HS-5 (cell line): ENCODE data around the gene TTC34.

Source experiments
- DNase-seq: peaks from one replicate; pipeline ENCODE4 v3.0.0-alpha.2; 2012; ENCODE audit warnings: low read depth

Gene TTC34

DNA sequence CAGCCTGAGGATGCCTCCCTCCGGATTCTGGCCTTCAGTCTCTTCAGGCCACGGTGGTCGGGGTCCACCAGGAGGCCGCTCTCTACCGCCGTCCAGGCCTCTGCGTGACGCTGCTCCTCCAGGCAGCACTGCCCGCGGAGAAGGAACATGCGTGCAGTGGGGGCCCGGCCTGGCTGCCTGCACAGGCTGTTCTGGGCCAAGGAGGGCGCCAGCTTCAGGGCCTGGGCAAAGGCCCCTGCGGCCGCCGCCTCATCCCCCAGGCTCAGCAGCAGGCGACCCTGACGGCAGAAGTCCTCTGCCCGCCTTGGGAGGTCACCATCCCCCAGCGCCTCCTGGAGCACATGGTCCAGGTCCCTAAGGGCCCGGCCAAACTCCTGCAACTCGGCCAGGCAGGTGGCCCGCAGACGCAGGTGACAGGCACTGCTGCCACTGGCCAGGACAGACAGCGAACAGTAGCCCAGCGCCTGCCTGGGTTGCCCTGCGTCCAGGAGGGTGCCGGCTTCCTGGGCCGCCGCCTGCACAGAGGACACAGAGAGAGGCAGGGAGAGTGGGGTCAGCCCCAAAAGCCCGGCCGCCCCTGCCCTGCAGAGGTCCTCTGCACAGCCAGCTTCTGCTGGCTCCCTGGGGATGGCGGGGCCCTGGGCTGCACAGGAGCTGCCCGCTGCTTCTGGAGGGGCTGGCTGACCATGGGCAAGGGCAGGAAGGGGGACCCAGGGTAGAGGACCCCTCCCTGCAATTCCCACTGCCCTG, 159.9 kb downstream of the TTC34 start:
- DNase-seq: no peak

DNA sequence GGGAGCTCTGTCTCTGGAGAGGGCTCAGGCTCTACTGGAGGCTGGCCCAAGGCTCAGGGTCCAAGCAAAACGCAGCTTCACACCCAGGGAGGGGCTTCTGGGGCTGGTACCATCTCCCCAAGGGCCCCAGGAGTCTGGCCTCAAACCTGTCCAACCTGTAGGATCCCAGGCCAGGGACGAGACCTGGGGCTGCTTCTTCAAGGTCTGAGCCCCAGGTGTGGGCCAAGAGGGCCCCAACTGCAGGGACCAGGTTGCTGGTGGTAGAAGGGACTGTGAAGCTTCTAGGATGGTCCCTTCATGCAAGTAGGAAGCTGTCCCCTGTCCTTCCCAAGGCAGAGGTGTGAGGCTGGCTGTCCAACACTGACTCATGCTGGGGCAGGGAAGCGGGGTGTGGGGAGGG, 160.9 kb downstream of the TTC34 start:
- DNase-seq: no peak

DNA sequence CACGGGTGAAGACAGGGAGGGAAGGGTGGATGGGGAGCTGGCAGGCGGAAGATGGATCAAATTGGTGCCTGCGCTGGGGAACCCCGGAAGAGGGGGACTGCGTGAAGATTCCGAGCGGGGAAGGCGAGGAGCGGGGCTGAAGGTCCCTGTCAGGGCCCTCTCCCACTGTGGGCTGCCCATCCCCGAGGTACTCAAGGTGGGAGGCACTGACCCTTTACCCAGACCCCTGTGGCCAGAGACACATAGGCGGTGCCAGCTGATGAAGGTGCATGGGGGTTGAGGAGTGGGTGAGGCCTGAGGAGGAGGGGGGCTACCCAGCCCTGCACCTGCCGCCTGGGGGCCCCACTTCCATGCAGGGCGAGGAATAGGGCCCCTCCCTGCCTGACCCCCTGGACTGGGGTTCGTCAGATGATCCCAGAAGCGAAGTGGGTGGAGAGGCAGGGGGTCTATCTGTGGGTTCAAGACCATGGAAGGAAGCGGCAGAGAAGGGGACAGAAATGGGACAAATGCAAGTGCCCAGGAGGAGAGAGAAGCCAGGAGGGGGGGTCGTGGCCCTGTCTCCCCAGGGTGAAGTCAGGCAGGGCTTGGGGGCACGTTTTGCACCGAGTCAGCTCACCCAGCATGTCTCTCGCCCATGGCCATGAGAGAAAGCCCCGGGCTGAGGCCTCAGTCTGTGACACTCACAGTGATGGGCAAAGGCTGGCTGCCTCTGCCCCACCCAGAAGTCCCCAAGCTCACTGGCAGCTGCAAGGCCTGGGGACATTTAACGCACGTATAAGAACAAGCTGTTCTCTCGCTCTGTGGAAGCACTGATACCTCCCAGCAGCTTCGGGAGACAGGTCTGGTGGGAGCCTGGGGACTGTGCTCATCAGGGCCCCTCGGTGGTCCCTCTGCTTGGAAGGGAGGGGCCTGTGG, 161.6 kb downstream of the TTC34 start:
- DNase-seq: no peak

DNA sequence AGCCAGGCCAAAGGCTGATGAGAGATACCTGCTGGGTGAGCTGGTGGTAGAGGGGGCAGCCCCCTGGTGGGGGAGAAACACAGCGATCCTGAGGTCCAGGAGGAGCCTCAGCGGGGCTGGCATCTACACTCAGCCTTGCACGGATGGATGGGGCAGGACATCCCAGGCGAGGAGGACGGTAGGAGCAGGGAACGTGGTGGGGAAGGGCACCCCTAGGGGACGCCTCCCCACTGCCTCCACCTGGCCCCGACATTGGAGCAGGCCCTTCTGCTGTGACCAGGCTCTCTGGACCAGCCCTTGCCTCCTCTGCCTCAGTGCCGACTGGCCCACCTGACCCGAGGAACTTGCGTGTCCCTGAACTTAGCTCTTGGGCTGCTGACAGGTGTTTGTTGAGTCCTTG, 162.3 kb downstream of the TTC34 start:
- DNase-seq: no peak

DNA sequence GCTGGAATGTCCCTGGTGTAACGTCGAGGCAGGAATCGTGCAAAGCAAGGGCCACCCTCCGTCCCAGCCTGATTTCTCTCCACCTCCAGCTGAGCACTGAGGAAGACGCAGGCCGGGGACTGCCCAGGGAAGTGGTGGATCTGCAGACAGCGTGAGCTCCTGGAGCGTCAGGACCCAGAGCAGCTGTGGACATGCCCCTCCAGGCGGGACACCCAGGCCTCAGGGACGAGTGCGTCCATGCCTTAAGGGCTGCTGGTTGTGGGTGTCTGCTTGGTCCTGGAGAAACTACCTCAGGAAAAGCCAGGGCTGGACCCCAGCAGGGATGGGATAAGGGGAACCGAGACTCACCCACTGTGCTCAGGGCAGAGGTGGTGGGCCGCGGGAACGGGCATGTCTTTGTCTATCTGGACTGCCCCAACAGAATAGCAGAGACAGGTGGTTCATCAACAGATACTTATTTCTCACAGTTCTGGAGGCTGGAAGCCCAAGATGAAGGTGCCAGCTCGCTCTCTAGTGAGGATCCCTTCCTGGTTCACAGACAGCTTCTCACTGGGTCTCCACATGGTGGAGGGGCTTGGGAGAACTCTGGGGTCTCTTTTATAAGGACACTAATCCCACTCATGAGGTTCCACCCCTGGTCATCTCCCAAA, 162.9 kb downstream of the TTC34 start:
- no peak for DNase-seq

DNA sequence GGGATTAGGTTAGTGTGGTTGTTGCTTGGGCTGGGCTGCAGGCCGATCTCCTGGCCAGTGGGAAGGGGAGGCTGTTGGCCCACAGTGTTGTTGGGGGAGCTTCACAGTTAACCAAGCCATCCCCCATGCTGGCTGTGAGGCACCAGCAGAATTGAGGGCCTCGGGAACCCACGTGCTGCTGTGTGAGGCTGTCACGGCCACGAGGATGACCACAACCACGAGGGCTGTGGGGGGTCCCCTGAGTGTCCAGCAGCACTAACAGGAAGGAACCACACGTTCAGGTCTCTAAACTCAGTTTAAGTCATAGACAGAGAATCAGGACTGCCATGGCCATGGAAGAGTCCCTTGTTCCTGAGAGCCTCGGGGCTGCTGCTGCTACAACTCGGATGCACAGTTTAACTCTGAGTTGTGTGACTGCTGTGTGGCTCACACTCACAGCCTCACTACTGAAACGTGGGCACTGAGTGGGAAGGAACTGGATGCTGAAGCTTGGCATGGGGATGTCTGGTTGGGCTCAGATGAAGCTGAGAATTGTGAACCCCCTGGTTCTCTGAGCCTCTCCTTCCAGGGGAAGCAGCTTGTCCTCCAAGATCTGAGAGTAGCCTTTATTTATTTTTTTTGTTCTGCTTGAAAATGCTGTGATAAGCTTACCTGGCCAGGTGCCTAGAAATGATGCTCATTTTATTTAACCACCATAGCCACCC, 163.9 kb downstream of the TTC34 start:
- no peak for DNase-seq

DNA sequence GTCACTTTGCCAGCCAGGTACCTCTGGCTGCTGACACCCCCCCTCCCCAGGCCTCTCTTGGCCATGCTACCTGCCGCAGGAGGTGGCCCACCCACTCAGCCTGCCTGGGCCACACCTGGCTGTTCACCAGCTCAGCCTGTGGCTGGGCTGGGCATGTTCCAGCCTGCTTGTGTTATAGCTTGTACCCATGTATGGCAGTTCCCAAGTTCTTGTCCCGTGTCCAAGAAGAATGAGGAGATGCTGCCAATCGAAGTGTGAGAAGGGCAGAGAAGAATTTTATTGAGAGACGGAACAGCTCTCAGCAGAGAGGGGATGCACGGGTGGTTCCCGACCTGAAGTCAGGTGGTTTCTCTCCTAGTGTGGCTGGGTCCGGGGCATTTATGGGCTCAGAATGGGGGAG, 164.8 kb downstream of the TTC34 start:
- no peak for DNase-seq

DNA sequence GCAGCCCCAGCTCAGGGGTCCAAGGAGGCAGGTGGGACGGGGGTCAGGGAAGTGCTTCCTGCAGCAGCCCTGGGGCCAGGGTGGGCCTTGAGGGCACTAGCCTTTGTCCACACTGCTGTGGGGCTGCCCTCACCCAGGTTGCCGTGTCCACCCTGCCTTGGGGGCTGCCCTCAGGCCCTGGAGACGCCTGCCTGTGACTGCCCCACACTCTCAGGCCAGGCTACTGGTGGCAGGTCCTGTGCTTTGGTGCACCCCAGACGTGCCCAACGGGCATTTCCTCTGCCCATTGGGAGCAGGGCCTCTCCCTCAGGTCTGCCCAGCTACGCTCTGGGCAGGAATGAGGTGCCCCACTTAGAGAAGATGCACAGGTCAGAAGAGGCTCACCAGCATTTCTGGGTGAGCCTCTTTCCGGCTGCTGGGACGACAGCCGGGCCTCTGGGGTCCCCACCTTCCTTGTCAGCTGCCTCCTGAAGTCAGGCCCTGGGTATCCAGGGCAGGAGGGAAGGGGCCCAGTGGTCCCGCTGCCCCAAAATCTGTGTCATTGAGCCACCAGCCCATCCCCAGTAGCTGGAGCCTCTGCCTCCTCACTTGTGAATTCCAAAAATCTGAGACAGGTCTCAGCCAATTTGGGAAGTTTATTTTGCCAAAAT, 166.0 kb downstream of the TTC34 start:
- no peak for DNase-seq

DNA sequence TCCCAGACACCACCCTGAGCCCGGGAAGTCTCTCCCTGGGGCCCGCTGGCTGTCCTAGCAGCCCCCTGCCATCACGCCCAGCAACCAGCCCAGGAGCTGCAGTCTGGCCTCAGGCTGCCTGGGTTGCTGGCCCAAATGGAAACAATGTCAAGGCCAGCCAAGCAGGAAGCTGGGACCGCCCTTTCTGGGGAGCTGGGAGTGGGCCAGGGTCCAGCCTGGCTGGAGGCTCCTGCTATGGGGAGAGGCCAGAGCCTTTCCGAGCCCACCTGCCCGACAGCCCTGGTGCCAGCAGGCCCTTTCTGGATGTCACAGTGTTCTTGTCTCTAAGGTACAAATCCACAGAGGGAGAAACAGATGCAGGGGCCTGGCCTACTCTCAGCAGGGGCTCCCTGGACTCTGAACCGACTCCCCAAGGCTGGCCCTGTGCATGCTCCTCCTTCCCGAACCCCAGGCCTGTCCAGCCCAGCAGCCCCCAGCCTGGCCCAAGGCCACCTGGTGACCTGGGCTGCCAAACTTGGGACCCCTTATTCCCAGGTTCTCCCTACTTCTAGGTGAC, 167.5 kb downstream of the TTC34 start:
- DNase-seq: no peak

DNA sequence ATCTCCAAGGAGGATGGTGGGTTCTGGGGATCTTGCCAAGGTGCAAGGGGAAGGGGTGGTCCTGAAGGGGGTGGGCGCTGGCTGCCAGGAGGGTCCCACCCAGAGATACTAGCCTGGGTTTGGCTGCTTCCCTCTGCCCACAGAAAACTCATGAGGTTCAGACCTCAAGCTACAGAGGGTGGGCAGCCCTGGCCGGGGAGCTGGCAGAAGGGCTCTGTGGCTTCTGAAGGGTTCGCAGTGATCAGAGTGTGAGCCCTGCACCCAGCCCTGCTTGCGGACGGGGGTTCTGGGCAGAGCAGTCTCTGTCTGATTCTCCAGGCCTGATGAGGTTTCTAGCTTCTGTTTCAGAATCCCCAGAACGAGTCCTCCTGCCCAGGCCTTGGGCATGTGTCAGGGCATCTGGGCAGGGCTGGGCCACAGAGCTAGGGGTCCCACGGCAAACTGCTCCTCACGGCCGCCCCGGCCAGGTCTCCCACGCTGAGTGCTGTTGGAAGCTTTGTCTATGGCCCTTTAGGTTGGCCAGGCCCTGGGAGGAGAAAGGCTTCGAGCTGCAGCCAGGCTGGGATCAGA, 168.0 kb downstream of the TTC34 start:
- no peak for DNase-seq

DNA sequence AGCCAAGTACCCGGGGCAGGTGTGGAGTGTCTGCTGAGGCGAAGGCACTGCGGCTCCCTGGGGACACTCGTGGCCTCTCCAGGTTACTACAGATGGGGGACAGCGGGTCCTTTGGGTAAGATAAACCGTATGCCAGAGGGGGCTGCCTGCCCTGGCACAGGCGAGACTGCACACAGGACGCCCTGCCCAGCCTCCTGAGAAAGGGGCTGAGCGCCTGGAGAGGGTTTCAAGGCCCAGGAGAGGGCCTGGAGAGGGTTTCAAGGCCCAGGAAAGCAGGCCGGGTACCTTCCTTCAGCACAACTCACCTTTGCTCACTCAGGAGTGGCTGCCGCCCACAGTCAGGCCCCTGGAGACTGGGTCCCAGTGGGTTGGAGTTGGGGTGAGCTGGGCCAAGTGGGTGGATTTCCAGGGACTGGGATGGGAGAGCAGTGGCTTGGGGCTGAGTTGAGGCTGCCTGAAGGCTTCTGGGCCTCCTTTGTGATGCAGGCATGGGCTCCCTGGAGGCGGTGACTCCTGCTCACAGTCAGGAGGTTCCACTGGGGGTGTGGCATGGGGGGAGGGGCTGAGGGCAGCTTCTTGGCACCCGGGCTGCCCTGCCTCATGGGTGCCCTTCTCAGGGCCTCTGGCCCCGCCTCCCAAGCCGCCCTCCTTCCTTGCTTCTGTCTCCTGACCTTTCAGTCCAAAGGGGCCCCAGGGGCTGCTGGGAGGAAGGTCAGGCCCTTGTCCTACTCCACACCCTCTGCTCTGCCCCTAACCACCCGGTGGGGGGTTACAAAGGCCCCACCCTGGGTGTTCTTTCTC, 168.7 kb downstream of the TTC34 start, which contains the start of gene MMEL1:
MMEL1 (minus strand) TSS at position 456 of the 801 bp plus-strand sequence. CDS start 3,532 bp downstream, outside the sequence.
- no peak for DNase-seq

DNA sequence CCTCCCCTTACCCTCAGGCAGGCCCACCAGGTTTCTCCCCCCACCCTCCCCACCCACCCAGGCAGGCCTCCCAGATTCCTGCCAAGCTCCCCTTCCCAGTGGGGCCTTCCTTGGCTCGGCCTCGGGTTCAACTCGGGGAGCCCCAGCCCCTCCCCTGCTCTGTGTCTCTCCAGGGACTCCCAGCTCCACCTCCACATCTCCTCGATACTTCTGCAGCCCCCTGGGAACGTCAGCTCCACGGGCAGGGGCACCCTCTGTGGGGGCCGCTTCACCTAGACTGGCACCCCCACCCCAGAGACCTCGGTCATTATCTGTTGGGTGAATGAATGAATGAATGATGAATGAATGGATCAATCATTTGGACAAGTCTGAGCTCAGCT, 169.5 kb downstream of the TTC34 start:
- no peak for DNase-seq

DNA sequence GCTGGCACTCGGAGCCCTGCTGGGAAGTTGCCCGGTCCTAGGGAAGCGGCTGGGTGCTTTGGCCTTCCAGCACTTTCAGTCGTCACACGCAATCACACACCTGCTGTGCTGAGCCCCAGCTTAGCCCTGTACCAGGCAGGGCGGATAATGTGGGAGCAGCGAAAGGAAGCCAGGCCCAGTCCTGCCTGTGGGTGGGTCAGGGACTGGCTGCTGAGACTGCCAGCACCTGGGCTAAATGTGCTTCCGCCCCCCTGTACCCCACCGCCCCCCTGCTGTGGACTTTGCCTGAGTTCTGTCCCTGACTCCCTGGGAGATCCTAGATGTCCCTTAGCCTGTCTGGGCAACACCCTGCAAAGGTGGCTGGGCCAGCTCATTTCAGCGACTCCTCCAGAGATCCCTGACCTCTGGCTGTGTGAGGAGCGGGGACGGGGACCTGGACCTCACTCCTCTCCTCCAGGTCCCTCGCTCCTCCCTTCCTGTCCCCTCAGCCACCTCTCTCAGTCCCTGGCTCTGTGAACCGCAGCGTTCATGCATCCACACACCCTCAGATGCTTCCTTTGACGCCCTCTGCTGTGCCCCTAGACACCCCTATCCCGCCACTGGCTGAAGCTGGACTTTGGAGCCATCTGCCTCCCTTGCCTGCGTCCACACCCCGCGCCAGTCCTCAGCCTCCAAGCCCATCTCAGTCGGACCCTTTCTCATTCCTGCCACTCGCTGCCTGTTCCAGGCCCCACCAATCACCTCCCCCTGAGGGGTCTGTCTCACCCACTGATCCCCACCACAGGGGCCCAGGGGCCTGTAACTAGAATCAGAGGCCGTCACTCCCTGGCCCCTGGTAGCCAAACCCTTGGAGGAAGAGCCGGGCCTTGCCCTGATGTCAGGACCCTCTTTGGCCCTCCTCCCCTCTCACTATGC, 170.1 kb downstream of the TTC34 start:
- no peak for DNase-seq

DNA sequence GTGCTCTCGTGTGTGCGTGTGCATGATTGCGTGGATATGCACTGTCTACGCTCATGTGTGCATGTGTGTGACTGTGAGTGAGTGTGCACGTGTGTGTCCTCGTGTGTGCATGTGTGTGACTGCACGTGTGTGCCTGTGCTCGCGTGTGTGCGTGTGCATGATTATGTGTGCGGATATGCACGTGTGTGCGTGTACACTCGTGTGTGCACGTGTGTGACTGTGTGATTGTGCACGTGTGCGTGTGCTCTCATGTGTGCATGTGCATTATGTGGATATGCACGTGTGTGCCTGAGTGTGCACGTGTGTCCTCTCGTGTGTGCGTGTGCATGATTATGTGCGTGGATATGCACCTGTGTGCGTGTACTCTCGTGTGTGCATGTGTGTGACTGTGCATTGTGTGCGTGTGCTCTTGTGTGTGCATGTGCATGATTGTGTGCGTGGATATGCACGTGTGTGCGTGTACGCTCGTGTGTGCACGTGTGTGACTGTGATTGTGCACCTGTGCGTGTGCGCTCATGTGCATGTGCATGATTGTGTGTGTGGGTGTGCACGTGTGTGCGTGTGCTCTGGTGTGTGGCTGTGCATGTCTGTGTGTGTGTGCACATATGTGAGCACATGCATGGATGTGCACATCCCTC, 170.9 kb downstream of the TTC34 start:
- no peak for DNase-seq

DNA sequence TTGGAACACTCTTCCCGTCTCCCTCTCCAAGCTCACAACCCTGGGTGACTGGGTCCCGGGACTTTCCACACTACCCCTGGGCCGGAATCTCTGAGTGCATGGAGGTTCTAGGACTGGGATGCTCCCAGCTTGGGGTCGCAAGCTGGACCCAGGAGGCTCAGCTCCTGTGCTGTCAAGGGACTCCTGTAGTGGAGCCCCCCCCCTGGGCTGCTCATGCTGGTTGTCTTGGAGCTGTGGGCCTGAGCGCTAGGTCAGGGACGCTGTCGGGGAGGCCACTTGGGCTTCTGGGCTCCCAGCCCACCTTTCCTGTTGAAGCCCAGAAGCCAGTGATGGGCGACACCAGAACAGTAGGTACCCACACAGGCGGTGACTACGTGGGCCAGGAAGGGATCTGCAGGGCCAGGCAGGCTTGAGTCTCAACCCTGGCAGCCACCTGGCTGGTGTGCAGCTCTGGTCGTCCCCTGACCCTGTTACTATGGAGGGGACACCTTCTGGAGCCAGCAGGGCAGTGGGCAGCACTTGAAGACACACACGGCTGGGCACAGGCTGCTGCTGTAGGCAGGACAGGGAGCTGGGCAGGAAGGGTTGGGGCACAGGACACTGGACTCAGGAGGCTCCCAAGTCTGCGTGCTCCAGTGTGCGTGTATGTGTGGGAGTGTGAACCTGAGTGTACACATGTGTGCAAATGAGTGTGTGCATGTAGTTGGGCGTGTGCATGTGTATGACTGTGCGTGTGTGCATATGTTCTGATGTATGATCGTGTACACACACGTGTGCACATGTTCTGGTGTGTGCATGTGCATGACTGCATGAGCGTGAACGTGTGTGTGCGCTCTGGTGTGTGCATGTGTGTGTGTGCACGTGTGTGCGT, 171.6 kb downstream of the TTC34 start:
- DNase-seq: no peak

DNA sequence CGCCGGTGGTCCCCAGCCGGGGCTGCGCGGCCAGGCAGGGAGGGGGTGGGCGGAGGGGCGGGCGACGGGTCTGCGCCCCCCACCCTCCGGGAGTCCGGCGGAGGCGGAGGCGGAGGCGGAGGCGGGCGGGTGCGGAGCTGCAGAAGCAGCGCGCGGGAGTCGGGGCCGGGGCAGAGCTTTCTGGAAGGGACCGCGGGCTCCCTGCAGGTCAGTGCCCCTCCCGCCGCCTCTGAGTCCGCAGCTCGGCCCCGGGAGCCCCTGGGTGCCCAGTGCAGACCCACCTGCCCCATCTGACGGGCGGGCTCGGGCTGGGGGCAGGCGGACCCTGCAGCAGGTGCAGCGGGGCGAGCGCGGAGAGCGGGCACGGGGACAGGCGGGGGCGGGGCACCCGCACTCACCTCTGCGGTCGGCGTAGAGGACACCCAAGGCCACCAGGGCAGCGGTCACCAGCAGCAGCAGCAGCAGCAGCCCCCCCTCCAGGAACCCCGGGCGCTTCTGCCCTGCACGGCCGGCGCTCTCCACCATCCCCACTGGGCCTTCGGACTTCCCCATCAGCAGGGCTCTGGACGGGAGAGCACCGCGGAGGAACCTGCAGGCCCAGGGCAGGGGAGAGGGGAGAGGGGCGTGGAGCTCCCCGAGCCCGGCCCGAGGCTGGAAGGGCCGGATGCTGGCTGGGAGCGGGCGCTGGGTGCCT, 172.4 kb downstream of the TTC34 start:
- DNase-seq: no peak
